Tibial artery (tissue), 4 donors: ENCODE data around the gene PTH2.
"Not testable (repeated sequence)": the region's sequence is repeated elsewhere in the genome, so short reads cannot be mapped to it uniquely, and the experiment has no call there.

Experiments
- DNase-seq, 2 donors: peaks; one replicate each; pipeline ENCODE4 v3.0.0-alpha.2; 2019
- H3K27ac ChIP-seq, 2 donors: fragments of 200-600 bp; sonication (generic) in 1 of 2; 1 replicate in 1 of 2; 2 replicates in 1 of 2; pipeline ENCODE4 v1.5.1; 2018 to 2019; ENCODE audit warnings: mild to moderate bottlenecking in 1 of 2
- H3K27me3 ChIP-seq, 2 donors: fragments of 200-600 bp; sonication (generic) in 1 of 2; one replicate each; pipeline versions ENCODE4 v1.5.1 to v1.6.0; 2016 to 2019
- H3K36me3 ChIP-seq, 3 donors: fragments of 200-600 bp; sonication (generic) in 2 of 3; one replicate each; pipeline ENCODE4 v1.5.1; 2016 to 2019; ENCODE audit warnings: mild to moderate bottlenecking in 2 of 3
- H3K4me1 ChIP-seq, 4 donors: fragments of 200-600 bp; sonication (generic) in 2 of 4; 1 replicate in 3 of 4; 2 replicates in 1 of 4; pipeline ENCODE4 v1.5.1; 2016 to 2019
- H3K4me3 ChIP-seq, 2 donors: fragments of 200-600 bp; sonication (generic) in 1 of 2; 1 replicate in 1 of 2; 2 replicates in 1 of 2; pipeline ENCODE4 v1.5.1; 2018 to 2019; ENCODE audit warnings: mild to moderate bottlenecking in 2 of 2
- H3K9me3 ChIP-seq, 3 donors: fragments of 200-600 bp; sonication (generic) in 1 of 3; one replicate each; pipeline ENCODE4 v1.5.1; 2016 to 2019
- CTCF ChIP-seq, 2 experiments: fragments of 200-600 bp in 1 of 2; fragments of 450-650 bp in 1 of 2; IDR thresholded peaks; one replicate each; pipeline ENCODE4 v1.5.1; 2017 to 2019; ENCODE audit warnings: antibody characterized with exemption in 2 of 2, mild to moderate bottlenecking in 1 of 2, moderate library complexity in 1 of 2
- intact Hi-C: fragments of 100-400 bp; cut with DNase I; formaldehyde crosslinking; loops from one replicate; pipeline ENCODE4 v1.15.0; 2023; ENCODE audit warnings: low total_unique reads

PTH2 gene

GRCh38 chr19:49380391-49380790 is 42.9 kb downstream of the PTH2 start:
- no peak for TF ChIP-seq CTCF (IDR thresholded peaks at IDR 0.05)
- Histone ChIP-seq H3K27ac (no peak overlapping the region), H3K36me3 (no peaks in the 10 kb centered on the region), H3K9me3 (peaks cover 0 to 14% (median 10%) of the 10 kb centered on the region in 3 donors), H3K4me1 (no peaks in the 10 kb centered on the region), H3K27me3 (peaks cover 0 to 21% of the 10 kb centered on the region in 2 donors), H3K4me3 (no peak overlapping the region)
- intact Hi-C loops, result no loop called here
- no peak for DNase-seq

- no peak for TF ChIP-seq CTCF (IDR thresholded peaks at IDR 0.05)
- DNase-seq, result no peak
- Histone ChIP-seq H3K9me3 (peaks cover 0 to 14% (median 10%) of the 10 kb centered on the region in 3 donors), H3K36me3 (no peaks in the 10 kb centered on the region), H3K4me1 (no peaks in the 10 kb centered on the region), H3K27ac (no peak overlapping the region), H3K27me3 (peaks cover 0 to 20% of the 10 kb centered on the region in 2 donors), H3K4me3 (no peak overlapping the region)
- intact Hi-C loops, result no loop called here
Measured at GRCh38 chr19:49378512-49378911, 44.7 kb downstream of the PTH2 start.

GRCh38 chr19:49374665-49375434 is 48.4 kb downstream of the PTH2 start:
- intact Hi-C loops, result no loop called here
- H3K9me3 ChIP-seq, result peaks cover 0 to 10% (median under 1%) of the 10 kb centered on the region in 3 donors
- no peak overlapping the region for H3K27ac ChIP-seq
- no peak overlapping the region for H3K4me3 ChIP-seq
- peaks cover 0 to 2% (median 0%) of the 10 kb centered on the region in 3 donors for H3K36me3 ChIP-seq
- H3K4me1 ChIP-seq, result no peaks in the 10 kb centered on the region
- H3K27me3 ChIP-seq, result peaks cover 0 to 23% of the 10 kb centered on the region in 2 donors
- no peak for DNase-seq
- TF ChIP-seq CTCF (IDR thresholded peaks at IDR 0.05), result no peak

GRCh38 chr19:49373174-49373573 is 50.1 kb downstream of the PTH2 start:
- DNase-seq, H3K36me3 ChIP-seq, H3K4me3 ChIP-seq, intact Hi-C loops, H3K27ac ChIP-seq, H3K4me1 ChIP-seq: not testable (repeated sequence)
- H3K27me3 ChIP-seq, result peaks cover 0 to 23% of the 10 kb centered on the region in 2 donors
- peaks cover 0 to 26% (median 13%) of the 10 kb centered on the region in 3 donors for H3K9me3 ChIP-seq
